Frontal cortex (tissue), 4 donors: ENCODE data around the gene NPBWR2. TPM values are rescaled to one million over a fixed set of nuclear protein-coding genes. Genes with fewer than 3 reads are reported as not detected.
A peak's percentile ranks its signal among the peaks of the same experiment; 100 is the strongest.

Experiments
- DNase-seq, 2 donors: peaks; one replicate each; pipeline ENCODE4 v3.0.0; 2012; ENCODE audit warnings: low spot score in 2 of 2
- FAIRE-seq: peaks from 2 replicates; lab custom pipeline; 2012; peaks lifted over from hg19 to GRCh38; lab: Jason Lieb, UNC
- total RNA-seq: library from RNA; depleted of rRNA; stranded (reverse); fragments of >200 nt; gene quantifications from one replicate; pipeline ENCODE4 v1.2.3, GENCODE V29; 2014
- donor health status: control.
- donor health status: control.
- donor health status: control.

The NPBWR2 gene
- total RNA-seq, 1 donor from 2014 or later = 0.41 TPM

GRCh38 chr20:64065974-64066343 is 41.4 kb downstream of the NPBWR2 start:
- DNase-seq = no peak
- FAIRE-seq = no peak

GRCh38 chr20:64065062-64065973 is 42.0 kb downstream of the NPBWR2 start:
- FAIRE-seq (no peak), DNase-seq (no peak)

GRCh38 chr20:64064145-64064698 is 43.1 kb downstream of the NPBWR2 start:
- DNase-seq = no peak
- no peak for FAIRE-seq

- DNase-seq = no peak
- FAIRE-seq = no peak
Observed at GRCh38 chr20:64063389-64064144, 43.8 kb downstream of the NPBWR2 start.

GRCh38 chr20:64062596-64063388 is 44.6 kb downstream of the NPBWR2 start, which contains the start of gene TCEA2:
TCEA2 (plus strand) TSS chr20:64063198; CDS start chr20:64063313, 115 bp downstream.
- DNase-seq (peak; percentile 100), FAIRE-seq (no peak)

- FAIRE-seq (no peak), DNase-seq (no peak)
Observed at GRCh38 chr20:64062276-64062595, 45.1 kb downstream of the NPBWR2 start.

- no peak for DNase-seq
- no peak for FAIRE-seq
Observed at GRCh38 chr20:64058536-64058935, 48.8 kb downstream of the NPBWR2 start.

GRCh38 chr20:64057628-64058498 is 49.5 kb downstream of the NPBWR2 start:
- DNase-seq (peak in 1 of 2 donors; percentile 81), FAIRE-seq (no peak)

- FAIRE-seq (no peak), DNase-seq (no peak)
Observed at GRCh38 chr20:64056889-64057627, 50.3 kb downstream of the NPBWR2 start.

GRCh38 chr20:64056639-64056888 is 50.8 kb downstream of the NPBWR2 start:
- FAIRE-seq (no peak), DNase-seq (no peak)

- DNase-seq (no peak), FAIRE-seq (no peak)
Observed at GRCh38 chr20:64055893-64056638, 51.3 kb downstream of the NPBWR2 start.

- no peak for FAIRE-seq
- no peak for DNase-seq
Observed at GRCh38 chr20:64055396-64055892, 51.9 kb downstream of the NPBWR2 start.

GRCh38 chr20:64053841-64054661 is 53.3 kb downstream of the NPBWR2 start:
- FAIRE-seq (no peak), DNase-seq (no peak)
